KMS-11 (cell line): Measurements from ENCODE around the gene ZNF532.
A peak's percentile ranks its signal among the peaks of the same experiment; 100 is the strongest.

Experiments used
- H2AFZ ChIP-seq: fragments of 200-600 bp; sonication (generic); 2 replicates; pipeline ENCODE4 v1.6.1; 2016; ENCODE audit warnings: antibody characterized with exemption, mixed run types, low read depth
- H3K27ac ChIP-seq: fragments of 200-600 bp; sonication (generic); 2 replicates; pipeline ENCODE4 v1.6.1; 2016; ENCODE audit warnings: mild to moderate bottlenecking, mixed run types
- H3K27me3 ChIP-seq: fragments of 200-600 bp; sonication (generic); 2 replicates; pipeline ENCODE4 v1.6.1; 2017; ENCODE audit warnings: mild to moderate bottlenecking, low read depth, mixed run types, moderate library complexity; ENCODE audit not compliant: insufficient read depth
- H3K36me3 ChIP-seq: fragments of 200-600 bp; sonication (generic); 2 replicates; pipeline ENCODE4 v1.6.1; 2017; ENCODE audit warnings: mild to moderate bottlenecking, mixed run types; ENCODE audit not compliant: insufficient read depth
- H3K4me1 ChIP-seq: fragments of 200-600 bp; sonication (generic); 2 replicates; pipeline ENCODE4 v1.6.1; 2016; ENCODE audit warnings: mild to moderate bottlenecking, low read depth, mixed run types; ENCODE audit not compliant: poor library complexity, severe bottlenecking
- H3K4me2 ChIP-seq: fragments of 200-600 bp; sonication (generic); 2 replicates; pipeline ENCODE4 v1.7.0; 2016; ENCODE audit warnings: mild to moderate bottlenecking, mixed run types
- H3K4me3 ChIP-seq: fragments of 200-600 bp; sonication (generic); IDR thresholded peaks from 2 replicates; pipeline ENCODE4 v1.6.1; 2017; ENCODE audit warnings: low read depth, low read length, mixed read lengths; ENCODE audit not compliant: insufficient read depth
- H3K79me2 ChIP-seq: fragments of 200-600 bp; sonication (generic); 2 replicates; pipeline ENCODE4 v1.6.1; 2016; ENCODE audit warnings: low read depth, mixed run types; ENCODE audit not compliant: insufficient read depth
- H3K9ac ChIP-seq: fragments of 200-600 bp; sonication (generic); 2 replicates; pipeline ENCODE4 v1.6.1; 2016; ENCODE audit warnings: mild to moderate bottlenecking, mixed run types
- H4K20me1 ChIP-seq: fragments of 200-600 bp; sonication (generic); 2 replicates; pipeline ENCODE4 v1.6.1; 2016; ENCODE audit warnings: mild to moderate bottlenecking, mixed run types; ENCODE audit not compliant: insufficient read depth
- TF ChIP-seq, protein P1 (sequence below): fragments of 200-600 bp; sonication (generic); conservative IDR thresholded peaks from 2 replicates; pipeline ENCODE4 v1.6.1; 2017; ENCODE audit warnings: low read depth, mild to moderate bottlenecking, antibody characterized with exemption, low read length, moderate library complexity, mixed read lengths

ZNF532 gene

DNA sequence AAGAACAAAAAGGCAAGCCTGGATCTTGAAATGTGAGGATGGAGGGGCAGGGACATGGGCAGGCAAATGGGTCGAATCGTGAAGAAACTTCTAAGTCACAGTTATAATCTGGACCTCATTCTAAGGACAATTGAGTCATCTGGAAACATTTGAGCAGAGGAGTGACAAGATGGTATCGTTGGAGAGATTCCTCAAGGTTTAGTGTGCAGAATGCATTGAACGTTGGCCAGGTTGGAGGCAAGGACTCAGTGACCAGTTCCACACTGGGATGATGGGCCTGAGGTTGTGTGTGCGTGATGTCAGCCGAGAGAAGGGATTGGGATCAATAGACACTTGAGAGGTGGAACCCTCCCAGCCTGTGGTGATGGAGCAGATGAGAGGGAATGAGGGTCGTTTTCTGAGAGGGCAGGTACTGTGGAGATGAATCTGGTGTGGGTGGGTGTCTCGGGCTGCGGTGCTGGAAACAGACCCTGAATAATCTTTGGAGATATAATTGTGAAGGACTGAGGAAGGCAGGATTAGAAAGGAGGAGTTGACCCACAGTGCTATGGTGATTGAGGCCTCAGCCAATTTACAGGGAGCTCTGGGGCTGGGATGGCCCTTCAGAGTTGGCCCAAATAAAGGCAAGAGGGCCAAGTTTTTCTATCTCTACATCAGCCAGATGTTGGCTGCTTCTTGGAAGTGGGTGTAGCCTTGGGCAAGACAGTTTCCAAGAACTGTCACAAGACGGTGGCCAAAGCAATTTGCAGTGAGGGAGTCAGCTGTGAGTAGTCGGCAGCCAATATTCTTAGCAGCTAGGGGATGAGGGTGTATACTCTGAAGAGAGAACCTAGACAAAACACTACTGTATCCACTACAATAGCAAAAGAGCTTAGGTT, 5.8 kb upstream of the ZNF532 start:
- H3K4me2 ChIP-seq: no peak overlapping the region
- H3K79me2 ChIP-seq: no peaks in the 10 kb centered on the region
- no peak overlapping the region for H2AFZ ChIP-seq

DNA sequence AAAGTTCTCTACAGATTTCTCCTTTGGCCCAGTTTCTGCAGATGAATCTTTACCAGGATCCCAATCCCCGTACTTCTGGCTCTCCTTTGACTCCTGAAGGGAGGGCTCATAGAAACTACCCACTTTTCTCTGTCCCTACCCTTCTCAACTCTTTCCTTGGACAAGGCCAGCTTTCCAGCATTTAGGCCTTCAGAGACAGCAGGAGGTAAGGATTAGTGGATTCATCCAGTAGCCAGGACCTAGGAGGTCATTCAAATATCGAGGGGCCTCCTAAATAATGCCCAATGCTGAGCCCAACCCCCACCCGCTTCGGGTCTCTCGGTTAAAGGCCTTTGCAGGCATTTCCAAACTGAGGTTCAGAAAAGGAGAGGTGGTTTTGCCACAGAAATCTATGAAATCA, 4.8 kb upstream of the ZNF532 start:
- no peak overlapping the region for H3K4me2 ChIP-seq
- no peaks in the 10 kb centered on the region for H4K20me1 ChIP-seq
- H3K9ac ChIP-seq: no peak overlapping the region
- no peak overlapping the region for H3K4me3 ChIP-seq
- no peaks in the 10 kb centered on the region for H3K79me2 ChIP-seq
- H2AFZ ChIP-seq: no peak overlapping the region
- H3K4me1 ChIP-seq: peaks cover 30% of the 10 kb centered on the region
- H3K36me3 ChIP-seq: no peaks in the 10 kb centered on the region
- H3K27ac ChIP-seq: no peak overlapping the region
- H3K27me3 ChIP-seq: no peaks in the 10 kb centered on the region
- TF ChIP-seq, protein P1, sequence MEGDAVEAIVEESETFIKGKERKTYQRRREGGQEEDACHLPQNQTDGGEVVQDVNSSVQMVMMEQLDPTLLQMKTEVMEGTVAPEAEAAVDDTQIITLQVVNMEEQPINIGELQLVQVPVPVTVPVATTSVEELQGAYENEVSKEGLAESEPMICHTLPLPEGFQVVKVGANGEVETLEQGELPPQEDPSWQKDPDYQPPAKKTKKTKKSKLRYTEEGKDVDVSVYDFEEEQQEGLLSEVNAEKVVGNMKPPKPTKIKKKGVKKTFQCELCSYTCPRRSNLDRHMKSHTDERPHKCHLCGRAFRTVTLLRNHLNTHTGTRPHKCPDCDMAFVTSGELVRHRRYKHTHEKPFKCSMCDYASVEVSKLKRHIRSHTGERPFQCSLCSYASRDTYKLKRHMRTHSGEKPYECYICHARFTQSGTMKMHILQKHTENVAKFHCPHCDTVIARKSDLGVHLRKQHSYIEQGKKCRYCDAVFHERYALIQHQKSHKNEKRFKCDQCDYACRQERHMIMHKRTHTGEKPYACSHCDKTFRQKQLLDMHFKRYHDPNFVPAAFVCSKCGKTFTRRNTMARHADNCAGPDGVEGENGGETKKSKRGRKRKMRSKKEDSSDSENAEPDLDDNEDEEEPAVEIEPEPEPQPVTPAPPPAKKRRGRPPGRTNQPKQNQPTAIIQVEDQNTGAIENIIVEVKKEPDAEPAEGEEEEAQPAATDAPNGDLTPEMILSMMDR: no peak

More for the DNA sequence above, 5.8 kb upstream of the ZNF532 start:
- Histone ChIP-seq H3K9ac (no peak overlapping the region), H3K4me1 (peaks cover 25% of the 10 kb centered on the region), H3K36me3 (no peaks in the 10 kb centered on the region), H3K27ac (no peak overlapping the region), H3K4me3 (no peak overlapping the region), H3K27me3 (no peaks in the 10 kb centered on the region), H4K20me1 (no peaks in the 10 kb centered on the region)
- TF ChIP-seq, protein P1: no peak

DNA sequence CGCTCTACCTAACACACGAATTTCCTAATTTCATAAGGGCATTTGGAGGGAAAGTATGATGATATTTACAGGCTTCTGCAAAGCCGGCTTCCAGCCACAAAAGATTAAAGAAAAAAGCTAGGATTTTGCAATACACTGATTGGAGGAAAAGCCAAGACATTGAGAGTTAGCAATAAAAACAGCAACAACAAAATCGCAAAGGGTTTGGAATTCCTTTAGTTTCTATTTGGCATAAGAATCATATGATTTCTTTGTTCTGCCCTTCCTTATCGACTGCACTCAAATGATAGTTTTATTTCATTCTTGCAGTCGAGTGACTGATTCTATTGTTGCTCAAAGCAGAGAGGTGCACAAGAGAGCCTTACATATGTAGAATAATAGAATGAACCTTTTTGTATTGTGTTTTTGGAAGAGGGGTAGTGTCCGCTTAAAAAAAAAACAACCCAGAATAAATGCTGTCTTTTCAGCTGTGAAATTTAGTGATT, 3.9 kb upstream of the ZNF532 start:
- H3K4me3 ChIP-seq: no peak overlapping the region

DNA sequence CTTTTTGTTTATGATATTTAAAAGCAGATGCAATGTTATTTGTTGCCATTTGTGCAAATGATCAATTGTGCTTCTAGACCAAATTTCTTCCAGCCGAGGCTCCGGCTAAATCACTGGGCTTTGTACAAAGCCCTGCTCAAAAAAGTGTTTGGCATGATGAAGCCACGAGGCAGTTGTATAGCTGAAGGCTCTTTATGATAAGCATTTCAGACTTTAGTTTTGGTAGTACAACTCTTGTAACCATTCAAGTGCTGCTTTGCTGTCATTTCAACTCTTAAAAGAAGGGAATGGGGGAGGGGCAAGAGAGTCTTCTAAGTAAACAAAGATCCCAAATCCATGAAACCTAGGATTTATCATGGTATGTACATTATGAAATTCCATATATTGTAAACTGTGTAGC, 3.3 kb upstream of the ZNF532 start:
- no peaks in the 10 kb centered on the region for H4K20me1 ChIP-seq
- peak overlapping the region; percentile 95; the same call in 1 of the 2 replicates for H3K4me2 ChIP-seq
- no peak overlapping the region; the same call in 1 of the 2 replicates for H3K9ac ChIP-seq
- no peaks in the 10 kb centered on the region for H3K79me2 ChIP-seq
- no peaks in the 10 kb centered on the region for H3K36me3 ChIP-seq
- H3K4me1 ChIP-seq: peaks cover 34% of the 10 kb centered on the region
- TF ChIP-seq, protein P1: no peak
- H3K27me3 ChIP-seq: no peaks in the 10 kb centered on the region
- peak overlapping the region; percentile 9; the same call in 1 of the 2 replicates for H2AFZ ChIP-seq
- no peak overlapping the region for H3K4me3 ChIP-seq
- H3K27ac ChIP-seq: peak overlapping the region; percentile 85; the same call in 1 of the 2 replicates

More for the DNA sequence above, 3.9 kb upstream of the ZNF532 start:
- H3K4me1 ChIP-seq: peaks cover 34% of the 10 kb centered on the region
- H3K4me2 ChIP-seq: no peak overlapping the region; the same call in 1 of the 2 replicates
- TF ChIP-seq, protein P1: no peak
- H3K27me3 ChIP-seq: no peaks in the 10 kb centered on the region
- H4K20me1 ChIP-seq: no peaks in the 10 kb centered on the region
- H3K27ac ChIP-seq: no peak overlapping the region
- H3K9ac ChIP-seq: no peak overlapping the region
- no peaks in the 10 kb centered on the region for H3K79me2 ChIP-seq
- H2AFZ ChIP-seq: no peak overlapping the region
- H3K36me3 ChIP-seq: no peaks in the 10 kb centered on the region
